Subcutaneous adipose tissue (tissue), 4 donors: Measurements from ENCODE around the gene PPP1R16B. TPM values are rescaled to one million over a fixed set of nuclear protein-coding genes. Genes with fewer than 3 reads are reported as not detected.

Experiments used
- total RNA-seq, 4 donors: library from RNA; depleted of rRNA; stranded (reverse); fragments of >200 nt; gene quantifications; one replicate each; pipeline ENCODE4 v1.1.0, GENCODE V29; 2016
- TF ChIP-seq, protein P1 (sequence below): fragments of 450-650 bp; IDR thresholded peaks from one replicate; pipeline ENCODE4 v1.5.1; 2016; ENCODE audit warnings: low read depth, mild to moderate bottlenecking, control low read depth, antibody characterized with exemption, moderate library complexity

The PPP1R16B gene
- total RNA-seq, 4 donors from 2014 or later, result 3.1 to 37.3 (median 4.9) TPM

DNA sequence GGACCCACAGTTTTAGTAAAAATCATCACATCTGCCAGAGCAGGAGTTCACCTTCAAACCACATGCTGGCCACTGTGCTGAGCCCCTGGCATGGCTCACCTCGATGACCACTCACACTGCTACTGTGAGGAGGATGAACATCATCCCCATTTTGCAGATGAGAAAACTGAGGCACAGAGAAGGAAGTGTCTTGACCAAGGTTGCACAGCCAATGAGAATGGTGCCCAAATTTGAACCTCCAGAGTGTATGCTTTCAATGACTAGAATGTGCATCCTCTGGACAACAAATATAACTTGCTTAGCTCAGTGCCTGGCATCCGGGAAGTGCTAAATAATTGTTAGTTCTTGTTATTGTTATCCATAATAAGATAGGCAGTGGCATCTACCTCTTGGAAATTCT lies 83.6 kb downstream of the PPP1R16B start:
- TF ChIP-seq, protein P1, sequence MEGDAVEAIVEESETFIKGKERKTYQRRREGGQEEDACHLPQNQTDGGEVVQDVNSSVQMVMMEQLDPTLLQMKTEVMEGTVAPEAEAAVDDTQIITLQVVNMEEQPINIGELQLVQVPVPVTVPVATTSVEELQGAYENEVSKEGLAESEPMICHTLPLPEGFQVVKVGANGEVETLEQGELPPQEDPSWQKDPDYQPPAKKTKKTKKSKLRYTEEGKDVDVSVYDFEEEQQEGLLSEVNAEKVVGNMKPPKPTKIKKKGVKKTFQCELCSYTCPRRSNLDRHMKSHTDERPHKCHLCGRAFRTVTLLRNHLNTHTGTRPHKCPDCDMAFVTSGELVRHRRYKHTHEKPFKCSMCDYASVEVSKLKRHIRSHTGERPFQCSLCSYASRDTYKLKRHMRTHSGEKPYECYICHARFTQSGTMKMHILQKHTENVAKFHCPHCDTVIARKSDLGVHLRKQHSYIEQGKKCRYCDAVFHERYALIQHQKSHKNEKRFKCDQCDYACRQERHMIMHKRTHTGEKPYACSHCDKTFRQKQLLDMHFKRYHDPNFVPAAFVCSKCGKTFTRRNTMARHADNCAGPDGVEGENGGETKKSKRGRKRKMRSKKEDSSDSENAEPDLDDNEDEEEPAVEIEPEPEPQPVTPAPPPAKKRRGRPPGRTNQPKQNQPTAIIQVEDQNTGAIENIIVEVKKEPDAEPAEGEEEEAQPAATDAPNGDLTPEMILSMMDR, result no peak

DNA sequence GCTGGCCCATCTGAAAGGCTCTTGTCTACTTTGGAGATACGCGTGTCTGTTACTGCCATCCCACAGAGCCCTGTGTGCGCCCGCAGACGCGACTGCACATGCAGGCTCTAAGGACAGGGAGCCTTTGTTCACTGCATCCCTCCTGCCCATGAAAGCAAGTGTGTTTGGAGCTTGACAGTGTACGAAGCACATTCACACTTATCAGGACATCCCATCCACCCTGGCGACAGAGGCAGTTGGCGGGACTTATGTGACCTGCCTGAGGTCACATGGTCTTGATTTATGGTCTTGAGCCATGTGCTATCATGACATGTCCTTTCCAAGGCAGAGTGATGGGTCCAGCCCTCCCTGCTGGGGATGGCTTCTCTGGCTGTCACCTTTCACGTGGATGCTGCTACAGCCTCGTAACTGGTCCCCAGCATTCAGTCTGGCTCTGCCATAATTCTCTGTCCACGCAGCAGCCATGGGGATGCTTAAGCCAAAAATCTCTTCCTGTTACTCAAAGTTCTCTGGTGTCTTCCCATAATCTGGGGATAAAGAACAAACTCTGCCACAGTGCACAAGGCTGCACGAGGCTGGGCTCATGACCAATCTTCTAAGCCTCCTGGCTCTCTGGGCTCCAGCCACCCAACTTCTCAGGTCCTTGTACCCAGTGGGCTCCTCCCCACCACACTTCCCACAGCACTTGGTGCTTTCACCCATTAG lies 84.4 kb downstream of the PPP1R16B start:
- TF ChIP-seq, protein P1, result no peak

DNA sequence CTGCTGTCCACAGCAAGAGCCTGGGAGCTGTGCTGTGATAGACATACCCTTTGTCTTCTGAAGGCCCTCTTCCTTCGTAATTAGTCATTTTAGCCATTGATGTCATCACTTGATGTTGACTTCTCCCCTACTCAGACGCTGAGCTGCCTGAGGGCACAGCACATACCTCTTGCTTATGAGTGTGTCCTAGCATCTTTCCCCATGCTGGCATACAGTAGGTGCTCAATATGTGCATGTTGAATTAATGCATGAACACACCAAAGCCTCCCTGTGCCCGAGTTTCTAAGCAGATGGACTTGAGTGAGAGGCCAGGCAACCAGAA lies 85.0 kb downstream of the PPP1R16B start:
- TF ChIP-seq, protein P1, result no peak

DNA sequence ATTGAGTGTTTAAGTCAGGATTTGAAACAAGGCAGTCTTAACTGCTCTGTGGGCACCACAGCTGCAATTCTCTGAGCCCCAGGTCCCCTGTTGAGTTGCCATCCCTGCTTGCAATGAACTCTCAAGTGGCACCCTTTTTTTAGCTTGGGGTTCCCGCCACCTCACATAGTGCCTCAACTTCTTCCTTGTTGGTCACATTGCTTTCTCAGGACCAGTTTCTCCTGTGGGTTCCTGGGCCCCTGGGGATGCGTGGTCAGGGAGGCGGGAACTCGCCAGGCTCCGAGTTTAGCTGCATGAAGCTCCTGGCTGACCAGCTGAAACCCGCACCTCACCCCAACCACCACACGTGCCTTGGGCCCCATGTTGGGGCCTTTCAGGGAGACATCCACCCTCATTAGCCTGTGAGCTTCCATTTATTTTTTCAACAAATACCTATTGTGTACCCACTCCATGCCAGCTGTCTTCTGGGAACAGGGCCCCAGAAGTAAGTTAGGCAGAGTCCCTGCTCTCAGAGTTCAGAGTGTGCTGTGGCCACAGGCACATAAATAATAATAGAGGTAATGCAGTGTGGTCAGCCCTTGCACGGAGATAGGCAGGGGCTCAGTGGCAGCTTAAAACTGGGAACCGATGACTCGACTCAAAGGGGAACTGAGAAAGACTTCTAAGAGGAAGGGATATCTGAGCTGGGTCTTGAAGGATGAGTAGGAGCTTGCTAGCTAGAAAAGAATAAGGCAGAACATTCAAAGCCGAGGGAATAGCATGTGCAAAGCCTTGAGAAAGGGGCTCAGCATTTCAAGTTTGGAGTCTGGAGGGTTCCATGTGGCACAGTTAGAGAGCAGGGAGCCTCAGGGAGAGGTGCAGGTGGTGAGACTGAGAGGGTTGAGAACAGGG lies 86.8 kb downstream of the PPP1R16B start:
- TF ChIP-seq, protein P1, result no peak

DNA sequence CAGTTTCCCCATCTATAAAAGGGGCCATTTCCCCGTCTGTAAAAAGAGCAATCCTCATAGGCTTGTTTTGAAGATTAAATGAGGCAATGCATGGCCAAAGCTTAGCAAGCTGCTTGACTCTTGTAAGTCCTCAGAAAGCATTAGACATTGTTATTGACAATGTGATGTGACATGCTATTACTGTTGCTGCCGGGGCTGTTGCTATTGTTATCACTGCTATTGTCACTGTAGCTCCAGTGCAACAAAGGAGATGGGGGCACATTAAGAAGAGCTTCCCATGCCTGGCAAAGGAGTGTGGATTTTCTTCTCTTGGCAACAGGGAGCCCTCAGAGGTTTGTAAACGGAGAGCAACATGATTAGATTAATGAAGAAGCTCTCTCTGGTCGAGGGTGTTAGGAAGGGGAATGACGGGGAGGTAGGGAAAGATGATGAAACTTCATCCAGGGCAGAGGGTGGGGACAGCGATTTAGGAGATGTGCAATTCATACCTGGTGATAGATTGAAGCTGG lies 87.6 kb downstream of the PPP1R16B start:
- TF ChIP-seq, protein P1, result no peak

DNA sequence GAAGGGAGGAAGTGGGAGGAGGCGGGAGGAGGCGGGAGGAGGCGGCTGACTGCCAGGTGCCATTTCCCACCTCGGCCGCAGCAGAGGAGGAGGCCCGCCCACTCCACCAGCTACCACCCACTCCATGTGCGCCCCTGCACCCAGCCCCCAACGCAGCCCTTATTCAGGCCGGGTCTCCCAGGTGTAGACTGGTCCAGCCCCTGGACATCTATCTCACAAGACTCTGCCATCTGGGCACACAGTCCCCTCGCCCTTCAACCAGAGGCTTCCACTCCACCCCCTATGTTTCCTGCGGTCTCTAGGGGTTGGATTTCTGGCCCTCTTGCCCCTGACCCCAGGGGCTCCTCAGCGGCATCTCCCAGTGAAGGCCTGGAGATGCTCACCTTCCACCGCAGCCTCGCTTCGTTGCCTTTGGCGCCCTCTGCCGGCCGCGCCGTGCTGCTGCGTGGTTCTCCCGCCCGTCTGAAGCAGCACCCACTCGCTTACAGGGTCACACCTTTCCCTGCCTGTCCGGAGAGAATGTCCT lies 88.1 kb downstream of the PPP1R16B start:
- TF ChIP-seq, protein P1, result no peak

DNA sequence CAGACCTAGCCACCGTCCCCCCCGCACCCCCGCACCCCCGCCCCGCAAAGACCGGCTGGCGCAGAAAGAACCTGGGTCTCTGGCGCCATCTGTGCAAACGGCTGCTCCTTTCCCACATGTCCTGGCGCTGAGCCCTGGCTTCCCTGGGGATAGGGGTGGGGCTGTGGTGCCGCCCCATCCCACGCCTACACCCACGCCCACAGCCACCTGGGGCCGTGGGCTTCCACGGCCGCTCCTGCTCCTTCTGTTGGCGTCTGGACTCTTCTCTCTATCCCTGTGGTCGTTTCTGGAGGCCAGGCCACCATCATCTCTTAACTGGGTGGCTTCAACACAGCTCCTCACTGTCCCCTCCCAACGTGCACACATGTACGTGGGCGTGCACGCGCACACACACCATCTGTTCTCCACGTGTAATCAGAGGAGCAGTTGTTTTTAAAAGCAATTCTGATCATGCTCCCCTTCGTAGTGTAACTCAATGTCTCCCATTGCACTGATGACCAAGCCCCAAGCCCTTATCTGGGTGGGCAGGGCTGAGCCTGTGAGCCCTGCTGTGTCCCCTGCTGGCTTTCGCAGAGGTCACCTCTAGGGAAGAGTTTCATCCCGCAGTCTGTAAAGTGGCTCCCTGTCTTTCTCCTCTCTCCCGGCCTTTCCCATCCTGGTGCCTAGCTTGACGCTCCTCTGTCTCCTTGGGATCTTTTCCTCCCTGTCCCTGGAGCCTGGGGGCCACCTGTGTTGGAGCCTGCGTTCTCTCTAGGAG lies 88.8 kb downstream of the PPP1R16B start:
- TF ChIP-seq, protein P1, result no peak
